HepG2 (cell line): ENCODE measurements around the gene CHDH.

Experiments used
- ARNT ChIP-seq: fragments of 450-650 bp; IDR thresholded peaks from 2 replicates; pipeline ENCODE4 v1.6.1; 2017
- ATF2 ChIP-seq: sonication (generic); formaldehyde crosslinking; IDR thresholded peaks from 2 replicates; pipeline ENCODE4 v1.4.0; 2020; ENCODE audit warnings: missing genetic modification reagents
- ATF6 ChIP-seq: sonication (generic); formaldehyde crosslinking; conservative IDR thresholded peaks from 2 replicates; pipeline ENCODE4 v1.4.0; 2020; ENCODE audit warnings: missing genetic modification reagents
- CEBPB ChIP-seq: IDR thresholded peaks from 2 replicates; pipeline ENCODE4 v1.6.1; 2011; ENCODE audit warnings: low read depth, low read length, improper control_type of control experiment, borderline replicate concordance
- CTCF ChIP-seq: sonication (generic); formaldehyde crosslinking; IDR thresholded peaks from 2 replicates; pipeline ENCODE4 v1.5.0; 2020; ENCODE audit warnings: mild to moderate bottlenecking, missing genetic modification reagents, moderate library complexity
- ETV6 ChIP-seq: sonication (generic); formaldehyde crosslinking; conservative IDR thresholded peaks from 2 replicates; pipeline ENCODE4 v1.4.0; 2020; ENCODE audit warnings: missing genetic modification reagents
- HMGXB3 ChIP-seq: sonication (generic); formaldehyde crosslinking; IDR thresholded peaks from 2 replicates; pipeline ENCODE4 v1.4.0; 2020; ENCODE audit warnings: missing genetic modification reagents, borderline replicate concordance
- MXD4 ChIP-seq: IDR thresholded peaks from 2 replicates; pipeline ENCODE4 v1.6.1; 2016; ENCODE audit warnings: mild to moderate bottlenecking, missing biosample characterization, missing genetic modification reagents
- NCOR1 ChIP-seq: fragments of 200-600 bp; sonication (generic); IDR thresholded peaks from 2 replicates; pipeline ENCODE4 v1.7.0; 2017; ENCODE audit warnings: antibody characterized with exemption, low read length, borderline replicate concordance
- NONO ChIP-seq, 2 experiments: fragments of 450-650 bp in 1 of 2; sonication (generic) in 1 of 2; formaldehyde crosslinking in 1 of 2; IDR thresholded peaks in 1 of 2; conservative IDR thresholded peaks in 1 of 2; 2 replicates each; pipeline versions ENCODE4 v1.6.1 to v1.8.0; 2017 to 2022; ENCODE audit warnings: mild to moderate bottlenecking in 1 of 2, missing genetic modification reagents in 1 of 2, moderate library complexity in 1 of 2
- SAFB2 ChIP-seq: sonication (generic); formaldehyde crosslinking; IDR thresholded peaks from 2 replicates; pipeline ENCODE4 v1.5.1; 2020; ENCODE audit warnings: missing genetic modification reagents, low read depth, mild to moderate bottlenecking, borderline replicate concordance
- ZZZ3 ChIP-seq: sonication (generic); formaldehyde crosslinking; IDR thresholded peaks from 2 replicates; pipeline ENCODE4 v1.4.0; 2020; ENCODE audit warnings: missing genetic modification reagents, mild to moderate bottlenecking, borderline replicate concordance
- TF ChIP-seq, protein P1 (sequence below): sonication (generic); formaldehyde crosslinking; IDR thresholded peaks from 2 replicates; pipeline ENCODE4 v1.5.0; 2020; ENCODE audit warnings: missing genetic modification reagents
- TF ChIP-seq, protein P2 (sequence below): conservative IDR thresholded peaks from 2 replicates; pipeline ENCODE4 v1.6.1; 2018; ENCODE audit warnings: missing genetic modification reagents

DNA sequence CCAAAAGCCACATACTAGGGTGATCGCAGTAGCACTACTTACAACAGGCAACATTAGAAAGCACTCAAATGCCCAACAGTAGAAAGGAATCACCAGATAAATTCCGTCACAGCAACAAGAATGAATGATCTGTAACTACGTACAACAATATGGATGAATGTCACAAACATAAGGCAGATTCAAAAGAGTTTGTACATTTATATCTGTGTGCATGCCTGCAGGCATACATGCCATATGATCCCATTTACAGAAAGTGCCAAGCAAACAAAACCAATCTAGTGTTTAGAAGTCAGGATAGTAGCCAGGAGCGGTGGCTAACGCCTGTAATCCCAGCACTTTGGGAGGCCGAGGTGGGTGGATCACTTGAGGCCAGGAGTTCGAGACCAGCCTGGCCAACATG is 3.7 kb upstream of the CHDH start:
- TF ChIP-seq CTCF (CRISPR knock-in tag) = no peak
- TF ChIP-seq MXD4 (CRISPR knock-in tag) = no peak
- TF ChIP-seq, protein P1, sequence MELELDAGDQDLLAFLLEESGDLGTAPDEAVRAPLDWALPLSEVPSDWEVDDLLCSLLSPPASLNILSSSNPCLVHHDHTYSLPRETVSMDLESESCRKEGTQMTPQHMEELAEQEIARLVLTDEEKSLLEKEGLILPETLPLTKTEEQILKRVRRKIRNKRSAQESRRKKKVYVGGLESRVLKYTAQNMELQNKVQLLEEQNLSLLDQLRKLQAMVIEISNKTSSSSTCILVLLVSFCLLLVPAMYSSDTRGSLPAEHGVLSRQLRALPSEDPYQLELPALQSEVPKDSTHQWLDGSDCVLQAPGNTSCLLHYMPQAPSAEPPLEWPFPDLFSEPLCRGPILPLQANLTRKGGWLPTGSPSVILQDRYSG (CRISPR knock-in tag) = no peak
- no peak for TF ChIP-seq SAFB2 (CRISPR knock-in tag)
- TF ChIP-seq, protein P2, sequence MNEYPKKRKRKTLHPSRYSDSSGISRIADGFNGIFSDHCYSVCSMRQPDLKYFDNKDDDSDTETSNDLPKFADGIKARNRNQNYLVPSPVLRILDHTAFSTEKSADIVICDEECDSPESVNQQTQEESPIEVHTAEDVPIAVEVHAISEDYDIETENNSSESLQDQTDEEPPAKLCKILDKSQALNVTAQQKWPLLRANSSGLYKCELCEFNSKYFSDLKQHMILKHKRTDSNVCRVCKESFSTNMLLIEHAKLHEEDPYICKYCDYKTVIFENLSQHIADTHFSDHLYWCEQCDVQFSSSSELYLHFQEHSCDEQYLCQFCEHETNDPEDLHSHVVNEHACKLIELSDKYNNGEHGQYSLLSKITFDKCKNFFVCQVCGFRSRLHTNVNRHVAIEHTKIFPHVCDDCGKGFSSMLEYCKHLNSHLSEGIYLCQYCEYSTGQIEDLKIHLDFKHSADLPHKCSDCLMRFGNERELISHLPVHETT (CRISPR knock-in tag) = no peak
- TF ChIP-seq HMGXB3 (CRISPR knock-in tag) = no peak
- TF ChIP-seq ATF6 (CRISPR knock-in tag) = no peak
- TF ChIP-seq NCOR1 = no peak
- no peak for TF ChIP-seq ETV6 (CRISPR knock-in tag)
- no peak for TF ChIP-seq ZZZ3 (CRISPR knock-in tag)
- no peak for TF ChIP-seq CEBPB
- no peak for TF ChIP-seq ARNT
- TF ChIP-seq NONO (IDR thresholded peaks at IDR 0.05) = no peak
- TF ChIP-seq NONO (CRISPR knock-in tag; conservative IDR thresholded peaks at IDR 0.05) = no peak
- TF ChIP-seq ATF2 = no peak
